HCT116 (cell line): ENCODE results near the gene HDHD5. TPM values are rescaled to one million over a fixed set of nuclear protein-coding genes. Genes with fewer than 3 reads are reported as not detected.

ENCODE experiments used
- ATAC-seq: fragments of 200-7000 bp; cut with Tn5 transposase; 2 replicates; pipeline ENCODE4 v1.9.1; 2020; ENCODE audit warnings: mild to moderate bottlenecking, moderate library complexity
- BruUV-seq: library from RNA; stranded (reverse); fragments of 400-500 nt; replicated peaks from 2 replicates; lab custom pipeline; 2021; lab: Mats Ljungman, UMichigan
- CTCF ChIA-PET: fragments of 300-600 bp; sonication (Branson Sonifier 250); formaldehyde crosslinking; loops from one replicate; lab custom pipeline; 2021; ENCODE audit warnings: antibody characterized with exemption; lab: Charles Lee
- POLR2A ChIA-PET: fragments of 300-600, 350-600 bp; sonication (Branson Sonifier 250); formaldehyde crosslinking; loops from one replicate; lab custom pipeline; 2021; ENCODE audit warnings: antibody characterized with exemption; lab: Charles Lee
- RAD21 ChIA-PET, 2 experiments: fragments of 300-600 bp; sonication (Branson Sonifier 250); formaldehyde crosslinking; loops; one replicate each; lab custom pipeline; 2023; ENCODE audit warnings: low total read pairs in 2 of 2; ENCODE audit not compliant: uncharacterized antibody in 2 of 2, unreplicated experiment in 2 of 2, low non-redundant PET in 1 of 2; lab: Charles Lee
- DNase-seq: peaks from one replicate; pipeline ENCODE4 v3.0.0-alpha.2; 2010; ENCODE audit warnings: low read depth, low spot score
- H2AFZ ChIP-seq: fragments of 200-600 bp; shearing (Covaris generic), sonication (generic); 2 replicates; pipeline ENCODE4 v1.6.1; 2017; ENCODE audit warnings: low read depth, mixed run types, mixed read lengths, antibody characterized with exemption, low read length; ENCODE audit not compliant: poor library complexity, severe bottlenecking
- H3K27ac ChIP-seq: 2 replicates; pipeline ENCODE4 v1.5.1; 2012; ENCODE audit warnings: low read depth, low read length
- H3K27me3 ChIP-seq: fragments of 200-600 bp; sonication (generic); 2 replicates; pipeline ENCODE4 v1.6.1; 2016; ENCODE audit warnings: mixed run types, low read length, mixed read lengths; ENCODE audit not compliant: insufficient read depth
- H3K36me3 ChIP-seq, 2 experiments: fragments of 200-500 bp in 1 of 2; fragments of 200-600 bp in 1 of 2; sonication (Bioruptor generic) in 1 of 2; sonication (generic) in 1 of 2; 2 replicates each; pipeline versions ENCODE4 v1.5.1 to v1.6.1; 2014 to 2016; ENCODE audit warnings: low read length in 2 of 2, inconsistent platforms in 1 of 2, mixed read lengths in 1 of 2, mixed run types in 1 of 2; ENCODE audit not compliant: insufficient read depth in 2 of 2, control insufficient read depth in 1 of 2
- H3K4me1 ChIP-seq, 2 experiments: fragments of 200-600 bp in 1 of 2; sonication (generic) in 1 of 2; 2 replicates each; pipeline versions ENCODE4 v1.5.1 to v1.6.1; 2012 to 2017; ENCODE audit warnings: low read length in 2 of 2, inconsistent platforms in 1 of 2, mild to moderate bottlenecking in 1 of 2, mixed read lengths in 1 of 2, mixed run types in 1 of 2, moderate library complexity in 1 of 2; ENCODE audit not compliant: insufficient read depth in 2 of 2, control insufficient read depth in 1 of 2
- H3K4me2 ChIP-seq: fragments of 200-600 bp; sonication (generic); 2 replicates; pipeline ENCODE4 v1.6.1; 2017; ENCODE audit warnings: mixed run types, low read length, mixed read lengths
- H3K4me3 ChIP-seq, 2 experiments: fragments of 200-600 bp in 1 of 2; sonication (generic) in 1 of 2; replicated peaks in 1 of 2; 2 replicates each; pipeline ENCODE4 v1.5.1; 2011 to 2016; ENCODE audit warnings: low read length in 2 of 2, control low read depth in 1 of 2, low read depth in 1 of 2, mild to moderate bottlenecking in 1 of 2, mixed read lengths in 1 of 2, mixed run types in 1 of 2
- H3K79me2 ChIP-seq: fragments of 200-600 bp; sonication (generic); 2 replicates; pipeline ENCODE4 v1.6.1; 2017; ENCODE audit warnings: mild to moderate bottlenecking, mixed run types, low read length, moderate library complexity, mixed read lengths; ENCODE audit not compliant: insufficient read depth
- H3K9ac ChIP-seq: fragments of 200-600 bp; sonication (generic); 2 replicates; pipeline ENCODE4 v1.6.1; 2016; ENCODE audit warnings: low read length, mixed read lengths
- H3K9me2 ChIP-seq: fragments of 200-600 bp; sonication (generic), shearing (Covaris generic); 2 replicates; pipeline ENCODE4 v1.6.1; 2017; ENCODE audit warnings: mixed run types, mild to moderate bottlenecking, moderate library complexity; ENCODE audit not compliant: insufficient read depth
- H3K9me3 ChIP-seq, 2 experiments: fragments of 200-500 bp in 1 of 2; fragments of 200-600 bp in 1 of 2; sonication (Bioruptor generic) in 1 of 2; sonication (generic) in 1 of 2; 2 replicates each; pipeline ENCODE4 v1.6.1; 2014 to 2017; ENCODE audit warnings: low read length in 2 of 2, mixed read lengths in 2 of 2, inconsistent platforms in 1 of 2, low read depth in 1 of 2, mild to moderate bottlenecking in 1 of 2, mixed run types in 1 of 2, moderate library complexity in 1 of 2; ENCODE audit not compliant: control insufficient read depth in 1 of 2, insufficient read depth in 1 of 2
- H4K20me1 ChIP-seq: fragments of 200-600 bp; sonication (generic), shearing (Covaris generic); 2 replicates; pipeline ENCODE4 v1.6.1; 2017; ENCODE audit warnings: mixed run types, mild to moderate bottlenecking, moderate library complexity; ENCODE audit not compliant: insufficient read depth
- CEBPB ChIP-seq: IDR thresholded peaks from 2 replicates; pipeline ENCODE4 v1.6.1; 2012; ENCODE audit warnings: low read depth
- ELF1 ChIP-seq: IDR thresholded peaks from 2 replicates; pipeline ENCODE4 v1.6.1; 2012; ENCODE audit warnings: low read depth, borderline replicate concordance
- EZH2 ChIP-seq: fragments of 200-600 bp; sonication (generic); IDR thresholded peaks from 2 replicates; pipeline ENCODE4 v1.6.1; 2017; ENCODE audit warnings: antibody characterized with exemption, mixed run types
- EZH2phosphoT487 ChIP-seq: fragments of 200-600 bp; IDR thresholded peaks from 2 replicates; pipeline ENCODE4 v1.6.1; 2018; ENCODE audit warnings: antibody characterized with exemption, borderline replicate concordance
- FOSL1 ChIP-seq: IDR thresholded peaks from 2 replicates; pipeline ENCODE4 v1.6.1; 2012; ENCODE audit warnings: low read depth
- MAX ChIP-seq: IDR thresholded peaks from 2 replicates; pipeline ENCODE4 v1.6.1; 2012
- POLR2A ChIP-seq: IDR thresholded peaks from 2 replicates; pipeline ENCODE4 v1.7.0; 2011; ENCODE audit warnings: borderline replicate concordance; ENCODE audit not compliant: insufficient read depth, insufficient read length; ENCODE audit errors: extremely low read depth
- POLR2AphosphoS5 ChIP-seq: IDR thresholded peaks from 2 replicates; pipeline ENCODE4 v1.6.1; 2011; ENCODE audit warnings: mild to moderate bottlenecking, low read depth, low read length, moderate library complexity
- SIN3A ChIP-seq: IDR thresholded peaks from 2 replicates; pipeline ENCODE4 v1.6.1; 2012; ENCODE audit warnings: low read depth
- SP1 ChIP-seq: IDR thresholded peaks from 2 replicates; pipeline ENCODE4 v1.6.1; 2012; ENCODE audit warnings: low read depth
- SRF ChIP-seq: IDR thresholded peaks from 2 replicates; pipeline ENCODE4 v1.6.1; 2012; ENCODE audit warnings: low read depth
- YY1 ChIP-seq: IDR thresholded peaks from 2 replicates; pipeline ENCODE4 v1.6.1; 2011; ENCODE audit warnings: low read length, low read depth, moderate library complexity, mild to moderate bottlenecking; ENCODE audit not compliant: insufficient replicate concordance; ENCODE audit errors: extremely low read depth
- ZBTB33 ChIP-seq: IDR thresholded peaks from 2 replicates; pipeline ENCODE4 v1.6.1; 2011; ENCODE audit warnings: mild to moderate bottlenecking, low read length, moderate library complexity; ENCODE audit not compliant: insufficient replicate concordance; ENCODE audit errors: extremely low read depth
- ZFX ChIP-seq: fragments of 450-650 bp; IDR thresholded peaks from 2 replicates; pipeline ENCODE4 v1.6.1; 2017
- ZNF274 ChIP-seq: fragments of 200-500 bp; sonication (Bioruptor generic); IDR thresholded peaks from 2 replicates; pipeline ENCODE4 v1.6.1; 2014; ENCODE audit warnings: mild to moderate bottlenecking, low read depth, low read length, inconsistent platforms
- intact Hi-C: fragments of 100-400 bp; cut with micrococcal nuclease; formaldehyde crosslinking; loops from 2 replicates; pipeline ENCODE4 v1.10.0; 2022
- total RNA-seq: library from RNA; stranded (reverse); gene quantifications from one replicate; pipeline ENCODE4 v1.2.1, GENCODE V29; 2021; ENCODE audit not compliant: unreplicated experiment
- TF ChIP-seq, protein P1 (sequence below), 3 experiments: fragments of 200-600 bp in 1 of 3; sonication (generic) in 1 of 3; IDR thresholded peaks in 2 of 3; conservative IDR thresholded peaks in 1 of 3; 2 replicates each; pipeline ENCODE4 v1.5.1; 2012 to 2017; ENCODE audit warnings: low read depth in 2 of 3, low read length in 2 of 3, antibody characterized with exemption in 1 of 3, borderline replicate concordance in 1 of 3, control low read depth in 1 of 3, mild to moderate bottlenecking in 1 of 3, mixed read lengths in 1 of 3, mixed run types in 1 of 3, moderate library complexity in 1 of 3; ENCODE audit not compliant: insufficient read depth in 1 of 3

Gene HDHD5
- total RNA-seq, 1 experiment from 2014 or later = 70.1 TPM

DNA sequence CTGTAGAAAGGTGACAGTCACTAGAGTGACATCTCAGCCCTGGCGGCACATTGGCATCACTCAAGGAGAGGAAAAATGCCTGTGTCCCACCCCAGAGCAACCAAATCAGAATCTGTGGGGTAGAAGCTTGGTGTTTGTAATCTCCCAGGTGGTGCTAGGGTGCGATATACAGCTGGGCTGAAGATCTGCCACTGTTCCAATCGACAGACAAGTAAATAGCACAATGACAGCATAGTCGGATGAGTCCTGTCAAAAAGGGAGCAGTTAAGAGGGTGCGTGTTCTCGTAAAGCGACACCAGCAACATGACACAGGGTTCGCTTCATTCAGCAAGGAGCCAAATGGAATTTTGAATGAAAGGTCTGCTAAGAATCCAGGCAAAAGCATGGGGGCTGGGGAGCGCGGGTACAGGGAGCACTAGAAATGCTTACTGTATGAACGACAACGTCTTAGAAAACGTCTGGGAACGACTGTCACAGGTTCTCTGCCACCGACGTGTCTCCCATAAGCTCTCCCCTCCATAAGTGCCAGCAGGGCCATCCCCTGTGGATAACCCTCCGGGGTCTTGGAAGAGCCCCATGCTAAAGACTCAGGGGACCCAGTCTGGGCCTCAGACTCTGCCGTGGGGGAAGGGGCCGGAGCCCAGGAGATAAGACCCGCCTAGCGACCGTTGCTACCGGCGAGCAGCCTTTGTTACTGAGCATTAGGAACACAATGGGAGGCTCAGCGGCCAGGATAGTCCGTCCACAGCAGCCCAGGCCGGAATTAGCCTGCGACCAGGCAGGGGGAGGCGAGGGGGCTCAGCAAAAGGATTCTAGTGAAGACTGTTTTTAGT lies 39.3 kb upstream of the HDHD5 start:
- Histone ChIP-seq H4K20me1 (no peaks in the 10 kb centered on the region), H3K4me3 (no peak overlapping the region), H3K4me1 (no peaks in the 10 kb centered on the region), H3K36me3 (no peaks in the 10 kb centered on the region), H3K9me2 (no peaks in the 10 kb centered on the region), H2AFZ (no peak overlapping the region)
- intact Hi-C loops = no loop called here
- ChIA-PET POLR2A (no interaction called here), CTCF (interaction anchor here (1.8 kb wide), 1 partner anchor 27 kb away, joined by 6 read pairs; no protein-coding TSS in a partner anchor)
- no peak for DNase-seq
- no peak for TF ChIP-seq POLR2A
- no peak for TF ChIP-seq FOSL1
- TF ChIP-seq, all 23 proteins: peak for 0
- Histone ChIP-seq H3K9me3 (no peaks in the 10 kb centered on the region), H3K79me2 (no peaks in the 10 kb centered on the region), H3K27ac (no peak overlapping the region), H3K27me3 (no peaks in the 10 kb centered on the region), H3K9ac (no peak overlapping the region), H3K4me2 (no peak overlapping the region)
- BruUV-seq = no TSS peak
- RAD21 ChIA-PET = no interaction called here
- no peak for ATAC-seq

DNA sequence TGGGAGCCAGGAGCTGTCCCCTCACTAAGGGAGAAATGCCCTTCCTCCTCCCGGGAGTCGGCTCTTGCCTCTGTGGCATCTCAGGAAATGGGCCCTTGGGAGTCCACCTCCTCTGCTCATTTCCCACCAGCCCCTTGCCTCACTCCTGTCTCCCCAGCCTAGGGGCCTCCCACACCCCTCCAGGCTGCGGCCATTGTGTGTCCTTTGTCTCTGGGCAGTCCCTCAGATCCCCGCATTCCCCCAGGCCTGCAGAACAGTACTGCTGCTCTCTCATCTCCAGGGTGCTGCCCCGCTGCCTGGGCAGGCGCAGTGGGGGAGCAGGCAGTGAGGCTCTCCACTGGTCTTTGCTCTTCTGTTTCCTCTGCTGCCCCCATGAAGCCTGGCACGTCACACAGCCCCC lies 35.1 kb upstream of the HDHD5 start:
- ChIA-PET CTCF (interaction anchor here (3.2 kb wide), 1 partner anchor 22 kb away, joined by 14 read pairs; no protein-coding TSS in a partner anchor), POLR2A (no interaction called here), RAD21 (no interaction called here)
- H3K4me3 ChIP-seq = no peak overlapping the region
- H3K36me3 ChIP-seq = no peaks in the 10 kb centered on the region
- no peaks in the 10 kb centered on the region for H3K9me3 ChIP-seq
- H3K27ac ChIP-seq = no peak overlapping the region
- H2AFZ ChIP-seq = no peak overlapping the region
- no peaks in the 10 kb centered on the region for H3K79me2 ChIP-seq
- H4K20me1 ChIP-seq = no peaks in the 10 kb centered on the region
- no peak overlapping the region for H3K4me2 ChIP-seq
- no peaks in the 10 kb centered on the region for H3K9me2 ChIP-seq
- H3K9ac ChIP-seq = no peak overlapping the region
- DNase-seq = no peak
- intact Hi-C loops = no loop called here
- ATAC-seq = no peak
- no TSS peak for BruUV-seq
- peaks cover 5 to 10% of the 10 kb centered on the region in 2 experiments; a peak in 3 of 4 replicates for H3K4me1 ChIP-seq
- H3K27me3 ChIP-seq = no peaks in the 10 kb centered on the region
- TF ChIP-seq ELF1 = no peak
- TF ChIP-seq POLR2AphosphoS5 = no peak
- no peak for TF ChIP-seq MAX
- no peak for TF ChIP-seq SIN3A
- no peak for TF ChIP-seq EZH2phosphoT487
- no peak for TF ChIP-seq ZNF274
- no peak for TF ChIP-seq ZFX
- TF ChIP-seq SRF = no peak
- TF ChIP-seq YY1 = no peak
- no peak for TF ChIP-seq ZBTB33
- TF ChIP-seq SP1 = no peak
- TF ChIP-seq POLR2A = no peak
- TF ChIP-seq FOSL1 = no peak
- TF ChIP-seq EZH2 = no peak
- TF ChIP-seq CEBPB = no peak
- TF ChIP-seq, protein P1, sequence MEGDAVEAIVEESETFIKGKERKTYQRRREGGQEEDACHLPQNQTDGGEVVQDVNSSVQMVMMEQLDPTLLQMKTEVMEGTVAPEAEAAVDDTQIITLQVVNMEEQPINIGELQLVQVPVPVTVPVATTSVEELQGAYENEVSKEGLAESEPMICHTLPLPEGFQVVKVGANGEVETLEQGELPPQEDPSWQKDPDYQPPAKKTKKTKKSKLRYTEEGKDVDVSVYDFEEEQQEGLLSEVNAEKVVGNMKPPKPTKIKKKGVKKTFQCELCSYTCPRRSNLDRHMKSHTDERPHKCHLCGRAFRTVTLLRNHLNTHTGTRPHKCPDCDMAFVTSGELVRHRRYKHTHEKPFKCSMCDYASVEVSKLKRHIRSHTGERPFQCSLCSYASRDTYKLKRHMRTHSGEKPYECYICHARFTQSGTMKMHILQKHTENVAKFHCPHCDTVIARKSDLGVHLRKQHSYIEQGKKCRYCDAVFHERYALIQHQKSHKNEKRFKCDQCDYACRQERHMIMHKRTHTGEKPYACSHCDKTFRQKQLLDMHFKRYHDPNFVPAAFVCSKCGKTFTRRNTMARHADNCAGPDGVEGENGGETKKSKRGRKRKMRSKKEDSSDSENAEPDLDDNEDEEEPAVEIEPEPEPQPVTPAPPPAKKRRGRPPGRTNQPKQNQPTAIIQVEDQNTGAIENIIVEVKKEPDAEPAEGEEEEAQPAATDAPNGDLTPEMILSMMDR (IDR thresholded peaks at IDR 0.05 in 2 of 3, conservative IDR thresholded peaks at IDR 0.05 in 1 of 3; ENCODE audit: borderline replicate concordance in 1 of 3, insufficient read depth in 1 of 3, low read depth in 2 of 3, low read length in 2 of 3) = no peak
